Activated naive CD4-positive, alpha-beta T cell treated with anti-CD3 and anti-CD28 coated beads, Interleukin-2, amount 50 U/mL, for 16 hours (primary cell): ENCODE measurements around the gene LRRC19.

ENCODE experiments used
- DNase-seq: peaks from one replicate; pipeline ENCODE4 v3.0.0-alpha.2; 2020

LRRC19 gene, protein sequence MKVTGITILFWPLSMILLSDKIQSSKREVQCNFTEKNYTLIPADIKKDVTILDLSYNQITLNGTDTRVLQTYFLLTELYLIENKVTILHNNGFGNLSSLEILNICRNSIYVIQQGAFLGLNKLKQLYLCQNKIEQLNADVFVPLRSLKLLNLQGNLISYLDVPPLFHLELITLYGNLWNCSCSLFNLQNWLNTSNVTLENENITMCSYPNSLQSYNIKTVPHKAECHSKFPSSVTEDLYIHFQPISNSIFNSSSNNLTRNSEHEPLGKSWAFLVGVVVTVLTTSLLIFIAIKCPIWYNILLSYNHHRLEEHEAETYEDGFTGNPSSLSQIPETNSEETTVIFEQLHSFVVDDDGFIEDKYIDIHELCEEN

DNA sequence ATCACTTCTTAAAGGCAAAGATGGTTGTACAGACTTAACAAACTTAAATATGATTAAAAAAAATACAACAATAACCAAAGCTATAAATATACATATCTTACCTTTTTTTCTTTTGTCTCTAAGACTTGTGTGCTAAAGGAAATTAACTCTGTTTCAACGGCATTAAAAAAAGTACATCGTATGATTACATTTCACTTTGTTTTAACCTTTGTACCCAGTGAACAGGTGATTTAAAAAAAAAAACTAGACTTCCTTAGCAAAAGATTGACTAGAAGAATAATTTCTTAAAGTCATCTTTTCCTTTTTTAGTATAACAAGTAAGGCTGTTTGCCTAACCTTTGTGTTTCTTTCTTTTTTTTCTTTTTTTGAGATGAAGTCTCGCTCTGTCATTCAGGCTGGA lies at the start of gene LRRC19:
Gene LRRC19 (minus strand): TSS at position 182 of the 400 bp plus-strand sequence. CDS start 5,978 bp downstream, outside the sequence.
- no peak for DNase-seq

GRCh38 chr9:27054841-27055240 lies 49.4 kb upstream of the LRRC19 start:
- no peak for DNase-seq

DNA sequence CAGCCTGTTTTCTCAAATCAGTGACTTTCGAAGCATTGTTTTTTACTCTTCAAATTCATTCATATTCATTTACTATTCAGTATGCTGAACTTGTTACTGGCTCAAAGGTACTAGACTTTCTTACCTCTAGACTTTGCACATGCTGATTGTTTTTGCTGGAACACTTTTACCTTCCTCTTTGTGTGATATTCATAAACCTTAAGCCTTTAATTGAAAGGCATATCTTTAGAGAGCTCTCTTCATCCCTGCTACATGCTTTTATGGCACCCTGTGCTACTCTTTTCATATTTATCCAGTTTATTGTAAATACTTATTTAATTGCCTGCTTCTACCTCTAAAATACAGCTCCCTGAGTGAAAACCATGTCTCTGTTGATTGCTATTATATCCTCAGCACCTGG lies 48.7 kb upstream of the LRRC19 start:
- no peak for DNase-seq

GRCh38 chr9:27053369-27054022 lies 48.0 kb upstream of the LRRC19 start:
- no peak for DNase-seq

DNA sequence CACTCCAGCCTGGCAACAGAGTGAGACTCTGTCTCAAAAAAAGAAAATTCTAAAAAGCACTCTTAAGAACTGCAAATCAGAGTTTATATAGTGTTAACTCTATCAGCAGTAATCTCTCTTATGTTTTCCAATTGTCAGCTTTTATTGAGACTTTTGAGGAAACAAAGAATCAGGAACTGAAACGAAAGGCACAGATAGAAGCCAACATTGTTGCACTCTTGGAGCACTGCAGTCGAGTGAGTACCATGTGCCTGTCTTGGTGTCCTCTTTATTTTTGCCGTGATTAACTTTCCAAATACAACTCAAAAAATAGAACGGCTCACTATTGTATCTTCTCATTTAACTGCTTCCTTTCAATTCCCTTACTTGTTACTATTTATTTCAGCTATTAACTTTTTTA lies 41.7 kb upstream of the LRRC19 start:
- DNase-seq = no peak

DNA sequence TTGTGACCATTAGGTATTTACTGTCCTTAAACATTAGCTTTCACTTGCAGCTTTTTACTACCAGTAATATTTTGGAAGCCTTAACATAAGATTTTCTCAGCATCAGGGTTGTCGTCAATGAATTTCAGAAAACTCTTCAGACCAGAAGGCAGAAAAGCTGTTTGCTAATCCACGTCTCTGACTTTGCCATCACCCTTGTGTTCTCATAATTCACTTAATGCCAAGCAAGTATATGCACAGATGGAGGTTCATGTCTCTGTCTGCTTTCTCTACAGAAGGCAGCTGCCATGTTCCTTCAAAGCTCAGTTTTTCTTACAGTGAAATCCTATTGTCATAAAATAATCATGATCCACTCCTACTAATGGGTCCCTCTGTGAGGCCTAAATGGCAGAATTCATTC lies 37.7 kb upstream of the LRRC19 start:
- DNase-seq = no peak

- no peak for DNase-seq
Measured at GRCh38 chr9:27042476-27042875, 37.0 kb upstream of the LRRC19 start.

GRCh38 chr9:27041746-27042145 lies 36.3 kb upstream of the LRRC19 start:
- no peak for DNase-seq

- DNase-seq = no peak
Measured at GRCh38 chr9:27037499-27037898, 32.0 kb upstream of the LRRC19 start.

DNA sequence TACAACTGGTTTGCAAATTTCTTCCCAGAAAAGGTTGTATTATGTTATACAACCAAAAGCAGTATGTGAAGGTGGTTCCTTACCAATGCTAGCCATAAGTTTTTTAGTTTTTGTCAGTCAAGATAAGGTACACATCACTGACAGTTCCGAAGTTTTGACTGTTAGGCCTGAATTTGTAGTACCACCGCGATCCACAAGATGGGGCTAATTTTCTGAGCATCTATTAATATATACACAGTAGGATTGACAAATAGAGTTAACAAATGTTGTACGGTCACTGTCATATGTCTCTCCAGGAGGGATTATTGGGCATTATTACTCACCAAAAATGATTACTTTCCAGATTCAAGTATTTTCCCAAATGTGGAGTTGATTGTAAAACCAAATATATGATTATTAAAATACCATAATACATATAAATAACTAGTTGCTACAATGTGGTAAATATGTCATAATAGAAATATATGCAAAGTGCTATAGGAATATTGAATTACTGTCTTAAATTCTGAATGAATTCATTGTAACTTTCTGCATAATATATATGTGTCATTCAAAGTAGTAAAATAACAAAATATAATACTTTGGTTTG lies 28.4 kb upstream of the LRRC19 start:
- peak; percentile 41 for DNase-seq

- DNase-seq = no peak
Measured at GRCh38 chr9:27029186-27029585, 23.7 kb upstream of the LRRC19 start.

- DNase-seq = no peak
Measured at GRCh38 chr9:27022920-27023319, 17.4 kb upstream of the LRRC19 start.

DNA sequence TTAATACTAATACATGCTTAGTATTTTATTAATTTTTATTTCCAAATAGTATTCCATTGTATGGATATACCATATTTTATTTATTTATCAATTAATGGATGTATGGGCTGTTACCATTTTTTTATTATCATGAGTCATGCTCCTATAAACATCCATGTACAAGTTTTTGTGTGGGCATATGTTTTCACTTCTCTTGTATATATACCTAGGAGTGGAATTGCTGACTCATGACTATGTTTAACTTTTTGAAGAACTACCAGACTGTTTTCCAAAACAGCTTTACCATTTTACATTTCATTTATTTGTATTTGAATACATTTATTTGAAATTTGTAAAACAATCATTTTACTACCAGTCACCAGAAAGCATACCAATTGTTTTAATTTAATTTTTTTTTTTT lies 14.1 kb upstream of the LRRC19 start:
- DNase-seq = no peak

- DNase-seq = no peak
Measured at GRCh38 chr9:27003426-27004077, 1.9 kb downstream of the LRRC19 start.

- no peak for DNase-seq
Measured at GRCh38 chr9:26995810-26996209, 9.7 kb downstream of the LRRC19 start.

GRCh38 chr9:26983340-26983739 lies 22.1 kb downstream of the LRRC19 start:
- DNase-seq = no peak

DNA sequence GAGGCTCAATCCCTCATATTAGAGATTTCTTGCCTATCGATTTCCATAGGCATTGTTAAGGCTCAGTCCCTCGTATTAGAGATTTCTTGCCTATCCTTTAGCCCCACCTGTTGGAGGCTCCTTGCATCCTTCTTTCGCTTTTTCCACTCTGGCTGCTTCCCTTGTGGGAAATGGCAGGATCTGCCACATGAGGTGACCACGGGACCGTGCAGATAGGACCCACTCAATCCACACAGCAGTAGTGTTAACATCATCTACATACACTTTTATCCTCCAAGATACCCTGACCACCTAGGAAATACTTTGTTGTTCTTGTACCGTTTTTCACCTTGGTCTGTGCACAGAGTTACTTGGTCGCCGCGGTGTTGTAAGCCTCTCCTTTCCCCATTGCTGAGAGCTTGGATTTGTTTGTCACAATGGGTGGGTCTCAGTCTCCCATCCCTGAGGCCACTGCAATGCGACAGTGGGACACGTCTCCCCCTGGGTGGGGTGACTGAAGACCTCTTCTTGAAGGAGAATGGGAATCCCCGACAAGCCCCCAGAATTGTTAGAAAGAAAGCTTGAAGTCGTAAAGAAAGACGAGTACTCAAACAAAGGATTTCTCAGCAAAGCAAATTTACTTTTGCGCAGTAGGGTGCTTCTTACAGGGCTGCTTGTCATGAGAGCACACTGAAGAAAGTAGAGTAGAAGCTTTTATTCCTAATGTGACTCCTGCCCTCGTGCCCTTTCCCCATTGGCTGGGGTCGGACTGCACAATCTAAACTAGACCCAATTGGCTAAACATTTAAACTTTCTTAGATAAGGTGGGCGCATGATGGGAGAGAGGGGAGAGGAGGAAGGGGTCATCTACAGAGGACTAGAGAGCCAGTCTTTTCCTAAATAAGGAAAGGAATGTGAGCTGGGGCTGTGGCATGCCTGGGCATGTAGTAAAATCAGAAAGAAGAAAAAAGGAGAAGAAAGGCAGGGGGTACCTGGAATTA lies 29.5 kb downstream of the LRRC19 start:
- DNase-seq = no peak

- DNase-seq = no peak
Measured at GRCh38 chr9:26974927-26975326, 30.5 kb downstream of the LRRC19 start.

GRCh38 chr9:26973989-26974388 lies 31.5 kb downstream of the LRRC19 start:
- DNase-seq = no peak

- DNase-seq = no peak
Measured at GRCh38 chr9:26971721-26972120, 33.8 kb downstream of the LRRC19 start.

- no peak for DNase-seq
Measured at GRCh38 chr9:26956860-26957233, 48.6 kb downstream of the LRRC19 start.
